ENCODE data around the gene STX2.

GRCh38 chr12:130806574-130806973 is 32.5 kb downstream of the STX2 start:
- TF ChIP-seq CTCF (IDR thresholded peaks at IDR 0.05) = no peak
- TF ChIP-seq POLR2A (IDR thresholded peaks at IDR 0.05) = no peak
- TF ChIP-seq EP300 (IDR thresholded peaks at IDR 0.05; ENCODE audit: low read depth) = no peak
